ENCODE data around the gene RBM39. TPM values are rescaled to one million over a fixed set of nuclear protein-coding genes. Genes with fewer than 3 reads are reported as not detected.

Gene RBM39
- total and polyA plus RNA-seq, 2 of the 13 experiments (the other 11 are each of a cell fraction or from before 2014, with no cell fraction given), result 788 to 920 TPM

DNA sequence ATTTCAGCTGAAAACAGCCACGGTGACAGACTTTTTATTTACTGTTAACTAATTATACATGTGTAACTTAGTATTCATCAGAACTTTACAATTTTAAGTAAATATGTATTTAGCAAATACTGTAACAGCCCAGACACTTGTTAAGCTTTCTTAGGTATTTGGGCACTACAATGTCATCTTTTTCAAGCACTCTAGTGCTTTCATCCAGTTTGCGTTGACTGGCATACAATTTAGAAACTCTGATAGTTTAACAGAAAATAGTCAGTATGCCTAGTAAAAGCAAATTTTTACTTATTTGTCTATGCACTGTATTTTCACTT lies 10.6 kb downstream of the RBM39 start (continued):
- TF ChIP-seq KLF16 (CRISPR knock-in tag; IDR thresholded peaks at IDR 0.05) (no peak), ZNF367 (CRISPR knock-in tag; IDR thresholded peaks at IDR 0.05; ENCODE audit: borderline replicate concordance) (no peak), RAD51 (IDR thresholded peaks at IDR 0.05; ENCODE audit: borderline replicate concordance) (no peak), ZSCAN22 (CRISPR knock-in tag; IDR thresholded peaks at IDR 0.05) (0 out of 2 replicates have a peak, but pooled peaks have one; percentile 39), FOXJ3 (CRISPR knock-in tag; IDR thresholded peaks at IDR 0.05; ENCODE audit: borderline replicate concordance) (0 out of 2 replicates have a peak, but pooled peaks have one; percentile 24), CREB1 (IDR thresholded peaks at IDR 0.05) (no peak), CREB1 (CRISPR knock-in tag; IDR thresholded peaks at IDR 0.05) (no peak), FOXA1 (IDR thresholded peaks at IDR 0.05) (no peak), FOXA1 (CRISPR knock-in tag; IDR thresholded peaks at IDR 0.05) (no peak)
- TF ChIP-seq, protein P1, sequence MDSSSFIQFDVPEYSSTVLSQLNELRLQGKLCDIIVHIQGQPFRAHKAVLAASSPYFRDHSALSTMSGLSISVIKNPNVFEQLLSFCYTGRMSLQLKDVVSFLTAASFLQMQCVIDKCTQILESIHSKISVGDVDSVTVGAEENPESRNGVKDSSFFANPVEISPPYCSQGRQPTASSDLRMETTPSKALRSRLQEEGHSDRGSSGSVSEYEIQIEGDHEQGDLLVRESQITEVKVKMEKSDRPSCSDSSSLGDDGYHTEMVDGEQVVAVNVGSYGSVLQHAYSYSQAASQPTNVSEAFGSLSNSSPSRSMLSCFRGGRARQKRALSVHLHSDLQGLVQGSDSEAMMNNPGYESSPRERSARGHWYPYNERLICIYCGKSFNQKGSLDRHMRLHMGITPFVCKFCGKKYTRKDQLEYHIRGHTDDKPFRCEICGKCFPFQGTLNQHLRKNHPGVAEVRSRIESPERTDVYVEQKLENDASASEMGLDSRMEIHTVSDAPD (CRISPR knock-in tag; IDR thresholded peaks at IDR 0.05), result no peak
- TF ChIP-seq, protein P2, sequence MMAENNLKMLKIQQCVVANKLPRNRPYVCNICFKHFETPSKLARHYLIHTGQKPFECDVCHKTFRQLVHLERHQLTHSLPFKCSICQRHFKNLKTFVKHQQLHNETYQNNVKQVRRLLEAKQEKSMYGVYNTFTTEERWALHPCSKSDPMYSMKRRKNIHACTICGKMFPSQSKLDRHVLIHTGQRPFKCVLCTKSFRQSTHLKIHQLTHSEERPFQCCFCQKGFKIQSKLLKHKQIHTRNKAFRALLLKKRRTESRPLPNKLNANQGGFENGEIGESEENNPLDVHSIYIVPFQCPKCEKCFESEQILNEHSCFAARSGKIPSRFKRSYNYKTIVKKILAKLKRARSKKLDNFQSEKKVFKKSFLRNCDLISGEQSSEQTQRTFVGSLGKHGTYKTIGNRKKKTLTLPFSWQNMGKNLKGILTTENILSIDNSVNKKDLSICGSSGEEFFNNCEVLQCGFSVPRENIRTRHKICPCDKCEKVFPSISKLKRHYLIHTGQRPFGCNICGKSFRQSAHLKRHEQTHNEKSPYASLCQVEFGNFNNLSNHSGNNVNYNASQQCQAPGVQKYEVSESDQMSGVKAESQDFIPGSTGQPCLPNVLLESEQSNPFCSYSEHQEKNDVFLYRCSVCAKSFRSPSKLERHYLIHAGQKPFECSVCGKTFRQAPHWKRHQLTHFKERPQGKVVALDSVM (CRISPR knock-in tag; IDR thresholded peaks at IDR 0.05), result no peak
